ENCODE measurements around the gene YPEL3. TPM values are rescaled to one million over a fixed set of nuclear protein-coding genes. Genes with fewer than 3 reads are reported as not detected.

The YPEL3 gene
- total RNA-seq, 1 experiment from 2014 or later = 52.7 TPM

DNA sequence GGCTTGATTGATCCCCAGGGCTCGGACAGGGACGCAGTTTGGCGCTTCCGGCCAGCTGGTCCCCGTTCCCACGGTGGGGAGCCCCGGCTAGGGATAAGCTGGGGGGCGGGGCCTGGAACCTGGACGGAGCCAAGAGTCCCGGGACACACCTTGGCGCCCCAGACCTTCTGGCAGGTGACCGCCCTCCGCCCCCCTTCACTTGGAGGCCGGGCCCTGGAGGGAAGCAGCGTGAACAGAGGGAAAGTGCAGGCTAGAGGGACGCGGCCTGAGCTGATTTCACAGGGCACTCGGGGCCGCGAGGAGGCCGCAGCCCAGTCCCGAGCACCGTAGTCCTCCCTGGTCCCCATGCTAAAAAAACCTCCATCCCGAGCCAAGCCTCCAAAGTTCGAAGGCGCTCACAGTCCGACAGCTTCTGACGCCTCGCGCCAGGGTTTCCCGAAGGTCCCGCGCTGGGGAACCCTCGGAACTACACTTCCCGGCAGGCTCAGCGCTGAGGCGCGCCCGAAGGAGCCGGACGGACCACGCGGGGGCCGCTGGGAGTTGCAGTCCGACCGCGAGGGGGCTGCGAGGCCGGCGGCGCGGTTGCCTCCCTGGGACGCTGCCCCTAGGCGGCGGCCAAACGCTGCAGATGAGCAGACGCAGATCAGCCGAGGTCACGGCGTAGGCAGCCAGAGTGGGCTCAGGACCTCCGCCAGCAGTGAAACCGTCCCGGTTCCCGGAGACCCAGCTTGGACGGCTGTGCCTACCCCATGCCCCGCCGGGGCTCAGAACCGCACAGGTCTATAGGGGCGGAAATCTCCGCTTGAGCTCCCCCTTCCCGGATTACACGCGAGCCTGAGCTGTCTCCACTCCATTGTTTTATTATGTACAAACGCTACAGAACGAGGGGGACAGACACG, 4.3 kb downstream of the YPEL3 start, which contains the start of gene TBX6 (continued):
- TF ChIP-seq ZNF219 (CRISPR knock-in tag; IDR thresholded peaks at IDR 0.05; ENCODE audit: borderline replicate concordance) (no peak), SMAD4 (CRISPR knock-in tag; IDR thresholded peaks at IDR 0.05) (no peak), TEAD4 (CRISPR knock-in tag; IDR thresholded peaks at IDR 0.05) (no peak), HMGA2 (CRISPR knock-in tag; IDR thresholded peaks at IDR 0.05) (no peak), MYBL2 (CRISPR knock-in tag; IDR thresholded peaks at IDR 0.05) (no peak), ZNF232 (CRISPR knock-in tag; IDR thresholded peaks at IDR 0.05) (no peak), TEAD1 (CRISPR knock-in tag; IDR thresholded peaks at IDR 0.05) (no peak; the same call in 1 of the 2 replicates), ZNF396 (CRISPR knock-in tag; IDR thresholded peaks at IDR 0.05; ENCODE audit: borderline replicate concordance) (no peak), ETV6 (CRISPR knock-in tag; IDR thresholded peaks at IDR 0.05) (no peak; the same call in none of the 2 replicates), ELF4 (CRISPR knock-in tag; IDR thresholded peaks at IDR 0.05; ENCODE audit: low read depth) (no peak), GABPB1 (CRISPR knock-in tag; IDR thresholded peaks at IDR 0.05) (peak; percentile 77), CREM (CRISPR knock-in tag; IDR thresholded peaks at IDR 0.05) (no peak), KAT7 (CRISPR knock-in tag; IDR thresholded peaks at IDR 0.05; ENCODE audit: borderline replicate concordance) (0 out of 2 replicates have a peak, but pooled peaks have one; percentile 2), CBFB (CRISPR knock-in tag; IDR thresholded peaks at IDR 0.05; ENCODE audit: low read depth) (no peak), SP1 (CRISPR knock-in tag; conservative IDR thresholded peaks at IDR 0.05) (peak; percentile 16; the same call in 1 of the 2 replicates)
- TF ChIP-seq, protein P1, sequence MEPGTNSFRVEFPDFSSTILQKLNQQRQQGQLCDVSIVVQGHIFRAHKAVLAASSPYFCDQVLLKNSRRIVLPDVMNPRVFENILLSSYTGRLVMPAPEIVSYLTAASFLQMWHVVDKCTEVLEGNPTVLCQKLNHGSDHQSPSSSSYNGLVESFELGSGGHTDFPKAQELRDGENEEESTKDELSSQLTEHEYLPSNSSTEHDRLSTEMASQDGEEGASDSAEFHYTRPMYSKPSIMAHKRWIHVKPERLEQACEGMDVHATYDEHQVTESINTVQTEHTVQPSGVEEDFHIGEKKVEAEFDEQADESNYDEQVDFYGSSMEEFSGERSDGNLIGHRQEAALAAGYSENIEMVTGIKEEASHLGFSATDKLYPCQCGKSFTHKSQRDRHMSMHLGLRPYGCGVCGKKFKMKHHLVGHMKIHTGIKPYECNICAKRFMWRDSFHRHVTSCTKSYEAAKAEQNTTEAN (CRISPR knock-in tag; IDR thresholded peaks at IDR 0.05) = no peak
- TF ChIP-seq, protein P2, sequence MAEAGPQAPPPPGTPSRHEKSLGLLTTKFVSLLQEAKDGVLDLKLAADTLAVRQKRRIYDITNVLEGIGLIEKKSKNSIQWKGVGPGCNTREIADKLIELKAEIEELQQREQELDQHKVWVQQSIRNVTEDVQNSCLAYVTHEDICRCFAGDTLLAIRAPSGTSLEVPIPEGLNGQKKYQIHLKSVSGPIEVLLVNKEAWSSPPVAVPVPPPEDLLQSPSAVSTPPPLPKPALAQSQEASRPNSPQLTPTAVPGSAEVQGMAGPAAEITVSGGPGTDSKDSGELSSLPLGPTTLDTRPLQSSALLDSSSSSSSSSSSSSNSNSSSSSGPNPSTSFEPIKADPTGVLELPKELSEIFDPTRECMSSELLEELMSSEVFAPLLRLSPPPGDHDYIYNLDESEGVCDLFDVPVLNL (CRISPR knock-in tag; IDR thresholded peaks at IDR 0.05; ENCODE audit: borderline replicate concordance, low read depth) = no peak
- TF ChIP-seq, protein P3, sequence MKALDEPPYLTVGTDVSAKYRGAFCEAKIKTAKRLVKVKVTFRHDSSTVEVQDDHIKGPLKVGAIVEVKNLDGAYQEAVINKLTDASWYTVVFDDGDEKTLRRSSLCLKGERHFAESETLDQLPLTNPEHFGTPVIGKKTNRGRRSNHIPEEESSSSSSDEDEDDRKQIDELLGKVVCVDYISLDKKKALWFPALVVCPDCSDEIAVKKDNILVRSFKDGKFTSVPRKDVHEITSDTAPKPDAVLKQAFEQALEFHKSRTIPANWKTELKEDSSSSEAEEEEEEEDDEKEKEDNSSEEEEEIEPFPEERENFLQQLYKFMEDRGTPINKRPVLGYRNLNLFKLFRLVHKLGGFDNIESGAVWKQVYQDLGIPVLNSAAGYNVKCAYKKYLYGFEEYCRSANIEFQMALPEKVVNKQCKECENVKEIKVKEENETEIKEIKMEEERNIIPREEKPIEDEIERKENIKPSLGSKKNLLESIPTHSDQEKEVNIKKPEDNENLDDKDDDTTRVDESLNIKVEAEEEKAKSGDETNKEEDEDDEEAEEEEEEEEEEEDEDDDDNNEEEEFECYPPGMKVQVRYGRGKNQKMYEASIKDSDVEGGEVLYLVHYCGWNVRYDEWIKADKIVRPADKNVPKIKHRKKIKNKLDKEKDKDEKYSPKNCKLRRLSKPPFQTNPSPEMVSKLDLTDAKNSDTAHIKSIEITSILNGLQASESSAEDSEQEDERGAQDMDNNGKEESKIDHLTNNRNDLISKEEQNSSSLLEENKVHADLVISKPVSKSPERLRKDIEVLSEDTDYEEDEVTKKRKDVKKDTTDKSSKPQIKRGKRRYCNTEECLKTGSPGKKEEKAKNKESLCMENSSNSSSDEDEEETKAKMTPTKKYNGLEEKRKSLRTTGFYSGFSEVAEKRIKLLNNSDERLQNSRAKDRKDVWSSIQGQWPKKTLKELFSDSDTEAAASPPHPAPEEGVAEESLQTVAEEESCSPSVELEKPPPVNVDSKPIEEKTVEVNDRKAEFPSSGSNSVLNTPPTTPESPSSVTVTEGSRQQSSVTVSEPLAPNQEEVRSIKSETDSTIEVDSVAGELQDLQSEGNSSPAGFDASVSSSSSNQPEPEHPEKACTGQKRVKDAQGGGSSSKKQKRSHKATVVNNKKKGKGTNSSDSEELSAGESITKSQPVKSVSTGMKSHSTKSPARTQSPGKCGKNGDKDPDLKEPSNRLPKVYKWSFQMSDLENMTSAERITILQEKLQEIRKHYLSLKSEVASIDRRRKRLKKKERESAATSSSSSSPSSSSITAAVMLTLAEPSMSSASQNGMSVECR (CRISPR knock-in tag; IDR thresholded peaks at IDR 0.05; ENCODE audit: borderline replicate concordance) = peak; percentile 61; the same call in 1 of the 2 replicates
- TF ChIP-seq, protein P4, sequence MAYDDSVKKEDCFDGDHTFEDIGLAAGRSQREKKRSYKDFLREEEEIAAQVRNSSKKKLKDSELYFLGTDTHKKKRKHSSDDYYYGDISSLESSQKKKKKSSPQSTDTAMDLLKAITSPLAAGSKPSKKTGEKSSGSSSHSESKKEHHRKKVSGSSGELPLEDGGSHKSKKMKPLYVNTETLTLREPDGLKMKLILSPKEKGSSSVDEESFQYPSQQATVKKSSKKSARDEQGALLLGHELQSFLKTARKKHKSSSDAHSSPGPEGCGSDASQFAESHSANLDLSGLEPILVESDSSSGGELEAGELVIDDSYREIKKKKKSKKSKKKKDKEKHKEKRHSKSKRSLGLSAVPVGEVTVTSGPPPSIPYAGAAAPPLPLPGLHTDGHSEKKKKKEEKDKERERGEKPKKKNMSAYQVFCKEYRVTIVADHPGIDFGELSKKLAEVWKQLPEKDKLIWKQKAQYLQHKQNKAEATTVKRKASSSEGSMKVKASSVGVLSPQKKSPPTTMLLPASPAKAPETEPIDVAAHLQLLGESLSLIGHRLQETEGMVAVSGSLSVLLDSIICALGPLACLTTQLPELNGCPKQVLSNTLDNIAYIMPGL (CRISPR knock-in tag; IDR thresholded peaks at IDR 0.05) = peak; percentile 65
- TF ChIP-seq, protein P5, sequence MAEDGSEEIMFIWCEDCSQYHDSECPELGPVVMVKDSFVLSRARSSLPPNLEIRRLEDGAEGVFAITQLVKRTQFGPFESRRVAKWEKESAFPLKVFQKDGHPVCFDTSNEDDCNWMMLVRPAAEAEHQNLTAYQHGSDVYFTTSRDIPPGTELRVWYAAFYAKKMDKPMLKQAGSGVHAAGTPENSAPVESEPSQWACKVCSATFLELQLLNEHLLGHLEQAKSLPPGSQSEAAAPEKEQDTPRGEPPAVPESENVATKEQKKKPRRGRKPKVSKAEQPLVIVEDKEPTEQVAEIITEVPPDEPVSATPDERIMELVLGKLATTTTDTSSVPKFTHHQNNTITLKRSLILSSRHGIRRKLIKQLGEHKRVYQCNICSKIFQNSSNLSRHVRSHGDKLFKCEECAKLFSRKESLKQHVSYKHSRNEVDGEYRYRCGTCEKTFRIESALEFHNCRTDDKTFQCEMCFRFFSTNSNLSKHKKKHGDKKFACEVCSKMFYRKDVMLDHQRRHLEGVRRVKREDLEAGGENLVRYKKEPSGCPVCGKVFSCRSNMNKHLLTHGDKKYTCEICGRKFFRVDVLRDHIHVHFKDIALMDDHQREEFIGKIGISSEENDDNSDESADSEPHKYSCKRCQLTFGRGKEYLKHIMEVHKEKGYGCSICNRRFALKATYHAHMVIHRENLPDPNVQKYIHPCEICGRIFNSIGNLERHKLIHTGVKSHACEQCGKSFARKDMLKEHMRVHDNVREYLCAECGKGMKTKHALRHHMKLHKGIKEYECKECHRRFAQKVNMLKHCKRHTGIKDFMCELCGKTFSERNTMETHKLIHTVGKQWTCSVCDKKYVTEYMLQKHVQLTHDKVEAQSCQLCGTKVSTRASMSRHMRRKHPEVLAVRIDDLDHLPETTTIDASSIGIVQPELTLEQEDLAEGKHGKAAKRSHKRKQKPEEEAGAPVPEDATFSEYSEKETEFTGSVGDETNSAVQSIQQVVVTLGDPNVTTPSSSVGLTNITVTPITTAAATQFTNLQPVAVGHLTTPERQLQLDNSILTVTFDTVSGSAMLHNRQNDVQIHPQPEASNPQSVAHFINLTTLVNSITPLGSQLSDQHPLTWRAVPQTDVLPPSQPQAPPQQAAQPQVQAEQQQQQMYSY (CRISPR knock-in tag; IDR thresholded peaks at IDR 0.05) = peak; percentile 32; the same call in 1 of the 2 replicates
- TF ChIP-seq, protein P6, sequence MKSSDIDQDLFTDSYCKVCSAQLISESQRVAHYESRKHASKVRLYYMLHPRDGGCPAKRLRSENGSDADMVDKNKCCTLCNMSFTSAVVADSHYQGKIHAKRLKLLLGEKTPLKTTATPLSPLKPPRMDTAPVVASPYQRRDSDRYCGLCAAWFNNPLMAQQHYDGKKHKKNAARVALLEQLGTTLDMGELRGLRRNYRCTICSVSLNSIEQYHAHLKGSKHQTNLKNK (CRISPR knock-in tag; IDR thresholded peaks at IDR 0.05) = 0 out of 2 replicates have a peak, but pooled peaks have one; percentile 20
- TF ChIP-seq, protein P7, sequence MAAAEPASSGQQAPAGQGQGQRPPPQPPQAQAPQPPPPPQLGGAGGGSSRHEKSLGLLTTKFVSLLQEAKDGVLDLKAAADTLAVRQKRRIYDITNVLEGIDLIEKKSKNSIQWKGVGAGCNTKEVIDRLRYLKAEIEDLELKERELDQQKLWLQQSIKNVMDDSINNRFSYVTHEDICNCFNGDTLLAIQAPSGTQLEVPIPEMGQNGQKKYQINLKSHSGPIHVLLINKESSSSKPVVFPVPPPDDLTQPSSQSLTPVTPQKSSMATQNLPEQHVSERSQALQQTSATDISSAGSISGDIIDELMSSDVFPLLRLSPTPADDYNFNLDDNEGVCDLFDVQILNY (CRISPR knock-in tag; IDR thresholded peaks at IDR 0.05) = peak; percentile 77

Measured in WTC11 (cell line).